Dedifferentiated amniotic fluid mesenchymal stem cell (primary cell): ENCODE data around the gene SIGLEC5.

Experiments used
- DNase-seq: peaks from one replicate; pipeline ENCODE4 v3.0.0-alpha.2; 2016; ENCODE audit errors: extremely low spot score

The SIGLEC5 gene

DNA sequence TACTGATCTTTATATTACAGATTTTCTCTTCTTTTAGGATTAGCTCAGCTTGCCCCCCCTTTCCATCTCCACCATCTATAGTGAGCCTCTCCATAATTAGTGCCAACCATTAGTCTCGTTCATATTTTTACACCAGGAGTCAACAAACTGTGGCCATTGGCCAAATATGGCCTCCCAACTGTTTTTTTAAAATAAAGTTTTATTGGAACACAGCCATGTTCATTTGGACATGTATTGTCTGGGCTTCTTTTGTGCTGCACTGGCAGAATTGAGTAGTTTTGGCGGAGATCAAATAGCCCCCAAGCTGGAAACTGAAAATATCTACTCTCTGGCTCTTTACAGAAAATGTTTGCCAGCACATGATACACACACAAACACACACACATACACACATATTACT is 40.7 kb downstream of the SIGLEC5 start:
- DNase-seq = no peak

DNA sequence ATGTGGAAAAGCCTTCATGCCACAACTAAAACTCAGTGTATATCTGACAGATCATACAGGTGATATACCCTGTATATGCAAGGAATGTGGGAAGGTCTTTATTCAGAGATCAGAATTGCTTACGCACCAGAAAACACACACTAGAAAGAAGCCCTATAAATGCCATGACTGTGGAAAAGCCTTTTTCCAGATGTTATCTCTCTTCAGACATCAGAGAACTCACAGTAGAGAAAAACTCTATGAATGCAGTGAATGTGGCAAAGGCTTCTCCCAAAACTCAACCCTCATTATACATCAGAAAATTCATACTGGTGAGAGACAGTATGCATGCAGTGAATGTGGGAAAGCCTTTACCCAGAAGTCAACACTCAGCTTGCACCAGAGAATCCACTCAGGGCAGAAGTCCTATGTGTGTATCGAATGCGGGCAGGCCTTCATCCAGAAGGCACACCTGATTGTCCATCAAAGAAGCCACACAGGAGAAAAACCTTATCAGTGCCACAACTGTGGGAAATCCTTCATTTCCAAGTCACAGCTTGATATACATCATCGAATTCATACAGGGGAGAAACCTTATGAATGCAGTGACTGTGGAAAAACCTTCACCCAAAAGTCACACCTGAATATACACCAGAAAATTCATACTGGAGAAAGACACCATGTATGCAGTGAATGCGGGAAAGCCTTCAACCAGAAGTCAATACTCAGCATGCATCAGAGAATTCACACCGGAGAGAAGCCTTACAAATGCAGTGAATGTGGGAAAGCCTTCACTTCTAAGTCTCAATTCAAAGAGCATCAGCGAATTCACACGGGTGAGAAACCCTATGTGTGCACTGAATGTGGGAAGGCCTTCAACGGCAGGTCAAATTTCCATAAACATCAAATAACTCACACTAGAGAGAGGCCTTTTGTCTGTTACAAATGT is 42.7 kb downstream of the SIGLEC5 start:
- DNase-seq = no peak

DNA sequence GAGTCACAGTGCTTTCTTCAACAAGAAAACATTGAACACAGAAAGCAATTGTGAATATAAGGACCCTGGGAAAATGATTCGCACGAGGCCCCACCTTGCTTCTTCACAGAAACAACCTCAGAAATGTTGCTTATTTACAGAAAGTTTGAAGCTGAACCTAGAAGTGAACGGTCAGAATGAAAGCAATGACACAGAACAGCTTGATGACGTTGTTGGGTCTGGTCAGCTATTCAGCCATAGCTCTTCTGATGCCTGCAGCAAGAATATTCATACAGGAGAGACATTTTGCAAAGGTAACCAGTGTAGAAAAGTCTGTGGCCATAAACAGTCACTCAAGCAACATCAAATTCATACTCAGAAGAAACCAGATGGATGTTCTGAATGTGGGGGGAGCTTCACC is 43.4 kb downstream of the SIGLEC5 start:
- DNase-seq = no peak

- no peak for DNase-seq
Measured at GRCh38 chr19:51586103-51586728, 44.0 kb downstream of the SIGLEC5 start.

GRCh38 chr19:51576850-51577249 is 53.4 kb downstream of the SIGLEC5 start:
- no peak for DNase-seq

GRCh38 chr19:51573331-51573730 is 56.9 kb downstream of the SIGLEC5 start:
- no peak for DNase-seq

- no peak for DNase-seq
Measured at GRCh38 chr19:51572908-51573307, 57.3 kb downstream of the SIGLEC5 start.

GRCh38 chr19:51572410-51572809 is 57.8 kb downstream of the SIGLEC5 start:
- no peak for DNase-seq

GRCh38 chr19:51571599-51571998 is 58.6 kb downstream of the SIGLEC5 start:
- no peak for DNase-seq

DNA sequence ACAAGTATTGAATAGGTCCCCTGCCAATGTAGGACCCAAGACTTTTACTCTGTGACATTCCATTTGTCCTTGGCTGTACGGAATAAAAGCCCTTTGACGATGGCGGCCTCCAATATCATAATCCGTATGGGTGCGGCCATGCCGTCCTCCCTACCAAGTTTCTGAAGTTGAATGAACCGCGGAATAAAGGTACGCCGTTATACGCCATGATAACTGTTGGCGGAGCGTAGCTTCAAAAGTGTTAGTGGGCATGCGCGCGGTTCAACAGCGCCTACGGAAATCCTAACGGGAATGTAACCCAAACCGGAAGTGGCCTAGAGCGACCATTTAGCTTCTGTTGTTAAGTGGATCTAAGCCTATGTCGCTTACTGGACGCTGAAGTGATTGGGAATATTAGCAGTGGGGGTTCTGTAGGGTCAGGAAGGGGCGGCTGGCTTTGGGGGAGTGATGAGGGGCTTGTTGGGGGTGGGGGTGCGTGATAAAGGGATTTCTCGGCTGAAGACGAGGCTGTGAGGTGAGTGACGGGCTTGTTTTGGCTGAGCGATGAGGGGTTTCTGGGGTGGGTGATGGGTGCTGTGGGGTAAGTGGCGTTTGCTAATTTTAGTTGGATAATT is 59.1 kb downstream of the SIGLEC5 start, which contains the start of gene ZNF175:
TSS of gene ZNF175 (plus strand) at position 322 of the 614 bp plus-strand sequence. CDS start 2,047 bp downstream, outside the sequence.
- peak; percentile 98 for DNase-seq

- no peak for DNase-seq
Measured at GRCh38 chr19:51568456-51568855, 61.7 kb downstream of the SIGLEC5 start.

DNA sequence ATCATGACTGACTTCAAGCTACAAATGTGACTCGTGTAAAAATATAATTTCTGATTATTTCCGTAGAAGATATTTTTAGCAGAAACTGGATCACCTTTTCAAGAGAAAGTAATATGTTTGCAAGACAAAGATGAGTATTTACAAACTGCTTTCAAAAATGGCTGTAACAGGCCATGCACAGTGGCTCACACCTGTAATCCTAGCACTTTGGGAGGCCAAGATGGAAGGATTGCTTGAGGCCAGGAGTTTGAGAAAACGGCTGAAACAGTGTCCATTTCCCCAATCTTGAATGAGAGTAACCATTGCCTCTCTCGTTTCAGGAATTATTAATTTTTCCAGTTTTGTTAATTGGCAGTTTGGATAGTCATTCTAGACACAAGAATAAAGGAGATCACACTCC is 62.6 kb downstream of the SIGLEC5 start:
- DNase-seq = no peak

DNA sequence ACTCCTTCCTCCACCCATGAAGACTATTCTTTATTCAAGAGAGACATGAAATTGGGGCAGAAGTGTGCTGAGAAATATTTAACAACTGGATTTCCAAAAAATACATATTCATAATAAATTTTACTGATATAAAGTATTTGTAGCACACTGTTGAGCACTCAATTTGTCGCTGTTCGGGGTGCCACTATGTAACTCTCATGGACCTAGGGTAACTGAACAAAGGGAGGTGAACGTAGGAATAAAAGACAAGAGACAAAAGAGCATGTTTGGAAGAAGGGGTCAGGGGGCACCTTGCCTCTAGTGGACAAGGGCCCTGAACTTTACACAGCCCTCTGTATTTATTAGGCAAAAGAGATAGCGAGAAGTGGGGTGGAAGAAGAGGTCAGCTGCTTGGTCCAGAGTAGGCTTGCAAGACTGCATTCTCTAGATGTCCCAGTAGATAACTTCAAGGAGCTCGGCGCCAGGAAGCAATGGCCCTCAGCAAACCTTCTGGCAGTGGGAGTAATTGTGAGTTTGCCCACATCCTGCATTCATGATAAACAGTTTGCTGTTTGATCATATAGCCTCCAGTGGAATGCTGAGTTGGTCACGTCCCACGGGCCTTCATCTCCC is 63.6 kb downstream of the SIGLEC5 start:
- no peak for DNase-seq

- no peak for DNase-seq
Measured at GRCh38 chr19:51565583-51565982, 64.6 kb downstream of the SIGLEC5 start.

GRCh38 chr19:51564791-51565190 is 65.4 kb downstream of the SIGLEC5 start:
- no peak for DNase-seq
